Activated B cell treated with CpG ODN at 0.5 μM for 24 hours (primary cell): ENCODE data around the gene PPP4C. TPM values are rescaled to one million over a fixed set of nuclear protein-coding genes. Genes with fewer than 3 reads are reported as not detected.
A peak's percentile ranks its signal among the peaks of the same experiment; 100 is the strongest.

Experiments used
- ATAC-seq: fragments of 200-7000 bp; cut with Tn5 transposase; one replicate; pipeline ENCODE4 v1.10.0; 2021; ENCODE audit warnings: low read depth, mild to moderate bottlenecking, moderate library complexity
- CTCF ChIA-PET: fragments of 350-600 bp; sonication (Branson Sonifier 250); formaldehyde crosslinking; loops from one replicate; lab custom pipeline; 2021; ENCODE audit warnings: antibody characterized with exemption; lab: Charles Lee
- POLR2A ChIA-PET: fragments of 350-600 bp; sonication (Branson Sonifier 250); formaldehyde crosslinking; loops from one replicate; lab custom pipeline; 2021; ENCODE audit warnings: antibody characterized with exemption; lab: Charles Lee
- DNase-seq: peaks from one replicate; pipeline ENCODE4 v3.0.0; 2022
- H3K27ac Mint-ChIP-seq: one replicate; pipeline ENCODE4 v1.8.0; 2020; ENCODE audit warnings: mixed read lengths
- H3K27me3 Mint-ChIP-seq: one replicate; pipeline ENCODE4 v1.8.0; 2021; ENCODE audit warnings: mixed read lengths
- H3K36me3 Mint-ChIP-seq: one replicate; pipeline ENCODE4 v1.8.0; 2021; ENCODE audit warnings: low read depth, mixed read lengths
- H3K4me1 Mint-ChIP-seq: one replicate; pipeline ENCODE4 v1.8.0; 2021; ENCODE audit warnings: mixed read lengths
- H3K4me3 Mint-ChIP-seq: one replicate; pipeline ENCODE4 v1.8.0; 2020; ENCODE audit warnings: mild to moderate bottlenecking, mixed read lengths
- H3K9me3 Mint-ChIP-seq: one replicate; pipeline ENCODE4 v1.8.0; 2020; ENCODE audit warnings: mixed read lengths
- intact Hi-C: fragments of 100-400 bp; cut with micrococcal nuclease; formaldehyde crosslinking; loops from one replicate; pipeline ENCODE4 v1.15.1; 2024
- total RNA-seq: library from RNA; stranded (reverse); gene quantifications from 2 replicates; pipeline ENCODE4 v1.2.3, GENCODE V29; 2022
- TF ChIP-seq, protein P1 (sequence below): fragments of 200-600 bp; IDR thresholded peaks from one replicate; pipeline ENCODE4 v1.8.0; 2022; ENCODE audit warnings: antibody characterized with exemption, mild to moderate bottlenecking

The PPP4C gene
- total RNA-seq, 1 donor from 2014 or later, result 124 TPM

DNA sequence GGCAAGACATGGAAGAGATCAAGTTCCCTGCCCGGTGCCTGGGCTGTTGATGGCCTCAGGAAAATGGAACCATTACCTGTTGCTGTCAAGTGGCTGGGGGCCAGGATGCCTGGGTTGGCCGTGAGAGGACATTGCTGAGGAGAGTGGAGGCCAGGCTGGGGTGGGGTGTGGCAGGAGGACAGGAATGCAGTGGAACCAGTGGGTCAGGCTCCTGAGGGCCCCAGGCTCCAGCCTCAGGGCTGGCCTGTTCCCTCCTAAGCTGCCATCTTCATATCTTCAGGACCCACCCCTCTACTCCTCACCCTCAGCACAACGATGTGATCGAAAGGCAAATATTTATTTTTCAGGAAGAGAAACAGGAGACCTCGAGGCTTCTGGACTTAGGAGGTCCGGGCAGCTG, 28.7 kb downstream of the PPP4C start:
- CTCF ChIA-PET, result no interaction called here
- no peak overlapping the region for H3K27ac Mint-ChIP-seq
- peaks cover 23% of the 10 kb centered on the region for H3K36me3 Mint-ChIP-seq
- H3K4me3 Mint-ChIP-seq, result no peak overlapping the region
- H3K27me3 Mint-ChIP-seq, result no peaks in the 10 kb centered on the region
- no peaks in the 10 kb centered on the region for H3K4me1 Mint-ChIP-seq
- POLR2A ChIA-PET, result no interaction called here
- ATAC-seq (no peak), DNase-seq (no peak)
- no peaks in the 10 kb centered on the region for H3K9me3 Mint-ChIP-seq
- TF ChIP-seq, protein P1, sequence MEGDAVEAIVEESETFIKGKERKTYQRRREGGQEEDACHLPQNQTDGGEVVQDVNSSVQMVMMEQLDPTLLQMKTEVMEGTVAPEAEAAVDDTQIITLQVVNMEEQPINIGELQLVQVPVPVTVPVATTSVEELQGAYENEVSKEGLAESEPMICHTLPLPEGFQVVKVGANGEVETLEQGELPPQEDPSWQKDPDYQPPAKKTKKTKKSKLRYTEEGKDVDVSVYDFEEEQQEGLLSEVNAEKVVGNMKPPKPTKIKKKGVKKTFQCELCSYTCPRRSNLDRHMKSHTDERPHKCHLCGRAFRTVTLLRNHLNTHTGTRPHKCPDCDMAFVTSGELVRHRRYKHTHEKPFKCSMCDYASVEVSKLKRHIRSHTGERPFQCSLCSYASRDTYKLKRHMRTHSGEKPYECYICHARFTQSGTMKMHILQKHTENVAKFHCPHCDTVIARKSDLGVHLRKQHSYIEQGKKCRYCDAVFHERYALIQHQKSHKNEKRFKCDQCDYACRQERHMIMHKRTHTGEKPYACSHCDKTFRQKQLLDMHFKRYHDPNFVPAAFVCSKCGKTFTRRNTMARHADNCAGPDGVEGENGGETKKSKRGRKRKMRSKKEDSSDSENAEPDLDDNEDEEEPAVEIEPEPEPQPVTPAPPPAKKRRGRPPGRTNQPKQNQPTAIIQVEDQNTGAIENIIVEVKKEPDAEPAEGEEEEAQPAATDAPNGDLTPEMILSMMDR, result no peak
- intact Hi-C loops, result no loop called here

DNA sequence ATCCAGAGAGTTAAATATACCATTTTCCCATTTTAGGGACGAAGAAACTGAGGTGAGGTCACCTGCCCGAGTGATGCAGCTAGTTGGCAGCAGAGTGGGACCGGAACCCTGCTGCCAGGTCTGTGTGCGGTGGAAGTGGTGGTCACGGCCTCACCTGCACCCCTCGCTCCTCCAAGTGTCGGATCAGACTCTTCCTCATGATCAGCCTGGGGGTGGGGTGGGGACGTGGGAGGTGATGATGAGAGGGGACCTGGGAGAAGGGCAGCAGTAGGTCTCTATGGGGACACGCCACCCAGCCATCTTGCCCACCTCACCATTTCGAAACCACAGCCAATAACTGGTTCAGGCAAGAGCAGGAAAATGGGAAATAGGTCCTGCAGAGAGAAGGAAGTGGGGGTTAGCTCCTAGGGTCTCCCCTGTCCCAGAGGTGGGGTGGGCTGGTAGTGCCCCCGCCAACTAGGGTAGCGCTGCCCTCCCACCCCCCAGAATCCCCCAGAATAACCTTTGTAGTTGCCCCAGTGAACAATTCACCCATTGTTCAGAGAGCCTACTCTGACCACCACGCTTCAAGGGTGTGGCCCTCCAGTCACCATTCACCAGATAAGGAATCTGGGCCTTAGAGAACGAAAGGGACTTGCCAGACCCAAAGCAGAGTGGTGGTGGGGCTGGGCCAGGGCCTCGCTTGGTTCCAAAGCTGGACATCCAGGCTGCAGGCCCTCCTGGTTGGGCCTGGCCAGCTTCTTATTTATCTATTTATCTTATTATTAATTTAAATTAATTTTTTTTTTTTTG, 32.5 kb downstream of the PPP4C start:
- DNase-seq (no peak), ATAC-seq (no peak)
- ChIA-PET POLR2A (interaction anchor here (0.6 to 1.3 kb wide), 4 partner anchors 12 to 76 kb away, joined by 3 to 5 read pairs (median 4); partner anchors contain the start of genes CORO1A and YPEL3), CTCF (no interaction called here)
- Mint-ChIP-seq H3K9me3 (no peaks in the 10 kb centered on the region), H3K27me3 (no peaks in the 10 kb centered on the region), H3K4me3 (no peak overlapping the region), H3K27ac (no peak overlapping the region), H3K4me1 (no peaks in the 10 kb centered on the region), H3K36me3 (peaks cover 34% of the 10 kb centered on the region)
- TF ChIP-seq, protein P1, result no peak
- intact Hi-C loops, result no loop called here

DNA sequence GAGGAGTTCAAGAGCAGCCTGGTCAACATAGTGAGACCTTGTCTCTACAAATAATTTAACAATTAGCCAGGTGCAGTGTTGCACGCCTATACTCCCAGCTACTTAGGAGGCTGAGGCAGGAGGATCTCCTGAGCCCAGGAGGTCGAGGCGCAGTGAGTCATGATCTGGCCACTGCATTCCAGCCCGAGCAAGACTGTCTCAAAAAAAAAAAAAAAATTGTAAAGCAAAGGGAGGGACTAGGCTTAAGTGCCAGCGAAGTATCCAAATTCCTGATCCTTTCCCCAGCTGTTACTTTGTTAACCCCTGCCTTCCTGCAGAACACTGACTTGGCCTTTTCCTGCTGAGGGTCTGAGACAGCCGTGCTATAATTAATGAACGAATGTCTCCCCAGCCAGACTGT, 34.9 kb downstream of the PPP4C start:
- TF ChIP-seq, protein P1, result no peak
- DNase-seq (no peak), ATAC-seq (no peak)
- H3K4me3 Mint-ChIP-seq, result no peak overlapping the region
- ChIA-PET POLR2A (interaction anchor here (0.6 kb wide), 1 partner anchor 12 kb away, joined by 3 read pairs; the partner anchor contains the start of gene MAPK3), CTCF (no interaction called here)
- H3K9me3 Mint-ChIP-seq, result no peaks in the 10 kb centered on the region
- peaks cover 32% of the 10 kb centered on the region for H3K36me3 Mint-ChIP-seq
- intact Hi-C loops, result no loop called here
- H3K4me1 Mint-ChIP-seq, result peaks cover 5% of the 10 kb centered on the region
- no peak overlapping the region for H3K27ac Mint-ChIP-seq
- H3K27me3 Mint-ChIP-seq, result no peaks in the 10 kb centered on the region

DNA sequence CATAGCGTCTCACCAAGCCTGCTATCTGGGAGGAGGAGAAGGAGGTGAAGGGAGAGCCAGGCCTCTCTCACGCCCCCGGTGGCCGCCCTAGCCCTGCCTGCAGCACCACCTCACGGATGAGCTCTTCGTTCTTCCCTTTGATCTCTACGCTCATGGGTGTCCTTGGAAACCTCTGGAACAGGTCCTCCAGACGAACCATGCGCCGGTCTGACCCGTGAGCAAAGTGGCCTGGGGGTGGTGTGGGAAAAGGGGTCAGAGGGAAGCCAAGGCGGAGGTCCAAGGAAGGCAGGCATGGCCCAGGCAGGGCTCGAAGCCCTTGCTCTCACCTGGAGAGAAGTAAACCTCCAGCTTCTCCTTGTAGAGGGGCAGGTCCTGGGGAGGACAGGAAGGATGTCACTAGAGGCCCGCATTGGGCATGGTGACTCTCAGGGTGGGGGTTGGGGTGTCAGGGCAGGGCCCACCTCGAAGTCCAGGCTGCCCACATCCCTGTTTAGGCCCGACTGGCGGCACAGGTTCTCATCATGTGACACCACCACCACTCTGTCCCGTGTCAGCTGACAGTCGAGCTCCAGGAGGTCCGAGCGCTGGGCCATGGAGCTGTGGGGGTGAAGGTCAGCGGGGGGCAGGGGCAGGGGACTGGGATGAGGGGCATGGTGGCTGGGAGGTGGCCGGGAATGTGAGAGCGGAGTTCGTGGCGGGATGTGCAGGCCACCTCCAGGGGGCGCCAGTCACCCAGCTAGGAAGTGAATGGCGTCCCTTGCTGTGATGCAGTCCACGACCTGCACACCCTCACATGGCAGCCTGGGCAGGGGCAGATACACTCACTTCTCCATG, 36.6 kb downstream of the PPP4C start:
- Mint-ChIP-seq H3K9me3 (no peaks in the 10 kb centered on the region), H3K27ac (no peak overlapping the region), H3K36me3 (peaks cover 34% of the 10 kb centered on the region), H3K27me3 (no peaks in the 10 kb centered on the region), H3K4me3 (no peak overlapping the region), H3K4me1 (peaks cover 5% of the 10 kb centered on the region)
- TF ChIP-seq, protein P1, result no peak
- ATAC-seq (peak; percentile 61), DNase-seq (peak; percentile 37)
- ChIA-PET POLR2A (interaction anchor here (0.6 to 2.6 kb wide), 7 partner anchors 11 to 785 kb away, joined by 3 to 13 read pairs (median 5); partner anchors contain the start of genes CORO1A, MAPK3 and YPEL3), CTCF (interaction anchor here (0.6 to 1.7 kb wide), 4 partner anchors 9 to 465 kb away, joined by 3 to 9 read pairs (median 4); partner anchors contain the start of genes CORO1A and TBX6)
- intact Hi-C loops, result loop anchor here (1.0 kb wide), 1 partner anchor 20 kb away; no protein-coding TSS in a partner anchor
